BLaER1 (cell line): Measurements from ENCODE around the gene BCAS1.
A peak's percentile ranks its signal among the peaks of the same experiment; 100 is the strongest.

Experiments
- H3K27ac ChIP-seq: shearing (Covaris generic); formaldehyde crosslinking; 2 replicates; pipeline ENCODE4 v1.8.1; 2022
- H3K27me3 ChIP-seq: shearing (Covaris generic); formaldehyde crosslinking; 2 replicates; pipeline ENCODE4 v1.8.1; 2022
- H3K36me3 ChIP-seq: shearing (Covaris generic); formaldehyde crosslinking; 2 replicates; pipeline ENCODE4 v1.8.1; 2022
- H3K4me1 ChIP-seq: shearing (Covaris generic); formaldehyde crosslinking; 2 replicates; pipeline ENCODE4 v1.8.1; 2022
- H3K4me2 ChIP-seq: shearing (Covaris generic); formaldehyde crosslinking; 2 replicates; pipeline ENCODE4 v1.8.1; 2022
- H3K4me3 ChIP-seq: shearing (Covaris generic); formaldehyde crosslinking; 2 replicates; pipeline ENCODE4 v1.8.1; 2022
- H3K9ac ChIP-seq: shearing (Covaris generic); formaldehyde crosslinking; 2 replicates; pipeline ENCODE4 v1.8.1; 2022
- H3K9me3 ChIP-seq: shearing (Covaris generic); formaldehyde crosslinking; 2 replicates; pipeline ENCODE4 v1.8.1; 2022
- H4K20me1 ChIP-seq: shearing (Covaris generic); formaldehyde crosslinking; 2 replicates; pipeline ENCODE4 v1.8.1; 2022
- Cebpa-rat ChIP-seq: shearing (Covaris generic); IDR thresholded peaks from 2 replicates; pipeline ENCODE4 v1.8.1; 2022

The BCAS1 gene

GRCh38 chr20:53918020-53918311 is 152.4 kb downstream of the BCAS1 start:
- Histone ChIP-seq H3K4me1 (peaks cover 64% of the 10 kb centered on the region), H3K4me3 (no peak overlapping the region), H3K9me3 (no peaks in the 10 kb centered on the region), H3K9ac (no peak overlapping the region), H4K20me1 (no peaks in the 10 kb centered on the region), H3K27me3 (no peaks in the 10 kb centered on the region), H3K4me2 (peak overlapping the region; percentile 94; the same call in 1 of the 2 replicates), H3K27ac (0 out of 2 replicates have a peak overlapping the region, but pooled peaks have one; percentile 89), H3K36me3 (no peaks in the 10 kb centered on the region)
- no peak for TF ChIP-seq Cebpa-rat

- H3K27ac ChIP-seq, result peak overlapping the region; percentile 89
- peaks cover 58% of the 10 kb centered on the region for H3K4me1 ChIP-seq
- H3K4me3 ChIP-seq, result no peak overlapping the region
- no peak for TF ChIP-seq Cebpa-rat
- H3K27me3 ChIP-seq, result no peaks in the 10 kb centered on the region
- no peaks in the 10 kb centered on the region for H4K20me1 ChIP-seq
- H3K9ac ChIP-seq, result peak overlapping the region; percentile 36; the same call in 1 of the 2 replicates
- no peaks in the 10 kb centered on the region for H3K36me3 ChIP-seq
- H3K9me3 ChIP-seq, result no peaks in the 10 kb centered on the region
- H3K4me2 ChIP-seq, result peak overlapping the region; percentile 94
Observed at GRCh38 chr20:53917145-53918019, 153.0 kb downstream of the BCAS1 start.

GRCh38 chr20:53916173-53916512 is 154.3 kb downstream of the BCAS1 start:
- peak overlapping the region; percentile 87 for H3K9ac ChIP-seq

GRCh38 chr20:53915446-53916172 is 154.8 kb downstream of the BCAS1 start:
- no peak for TF ChIP-seq Cebpa-rat
- Histone ChIP-seq H4K20me1 (no peaks in the 10 kb centered on the region), H3K4me1 (peaks cover 47% of the 10 kb centered on the region)

More at GRCh38 chr20:53916173-53916512, 154.3 kb downstream of the BCAS1 start:
- H3K9me3 ChIP-seq, result peaks cover 6% of the 10 kb centered on the region
- H3K27ac ChIP-seq, result peak overlapping the region; percentile 89
- H3K4me3 ChIP-seq, result peak overlapping the region; percentile 74
- H4K20me1 ChIP-seq, result no peaks in the 10 kb centered on the region
- H3K4me1 ChIP-seq, result peaks cover 52% of the 10 kb centered on the region
- no peak for TF ChIP-seq Cebpa-rat
- H3K27me3 ChIP-seq, result no peaks in the 10 kb centered on the region
- 0 out of 2 replicates have a peak, but pooled peaks cover 2% of the 10 kb centered on the region for H3K36me3 ChIP-seq
- peak overlapping the region; percentile 94 for H3K4me2 ChIP-seq

DNA sequence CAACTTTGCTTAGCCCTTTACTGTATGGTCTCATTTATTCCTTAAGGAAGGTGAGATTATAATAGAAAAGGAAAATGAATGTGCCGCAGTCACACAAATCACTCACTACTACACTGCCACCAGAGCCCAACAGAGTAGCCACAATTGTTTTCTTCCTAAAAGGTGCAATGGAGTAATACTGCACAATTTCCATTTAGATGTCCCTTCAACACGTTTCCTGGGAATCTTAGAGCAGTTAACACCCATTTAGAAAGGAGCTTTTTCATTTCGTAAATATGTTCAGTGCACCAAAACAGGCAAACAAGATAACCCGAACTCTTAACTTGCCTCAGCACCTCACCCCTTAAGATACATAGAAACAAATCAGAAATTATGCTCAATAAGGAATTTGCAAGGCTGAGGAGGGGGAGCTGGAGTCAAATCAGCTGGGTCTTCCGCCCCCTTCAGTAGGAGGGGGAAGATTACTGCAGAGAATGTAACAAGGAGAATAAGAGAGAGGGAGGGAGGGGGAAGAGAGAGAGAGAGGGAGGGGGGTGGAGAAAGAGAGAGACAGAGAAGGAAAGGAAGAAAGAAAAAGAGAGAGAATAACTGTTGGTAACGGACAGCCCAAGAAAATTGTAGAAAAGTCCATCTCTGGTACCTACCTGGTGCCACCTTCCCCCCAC is 155.5 kb downstream of the BCAS1 start:
- no peak for TF ChIP-seq Cebpa-rat
- Histone ChIP-seq H3K4me2 (peak overlapping the region; percentile 94), H3K9ac (peak overlapping the region; percentile 87), H3K4me3 (peak overlapping the region; percentile 74), H3K9me3 (peaks cover 17% of the 10 kb centered on the region), H3K27ac (peak overlapping the region; percentile 89), H4K20me1 (no peaks in the 10 kb centered on the region), H3K4me1 (peaks cover 47% of the 10 kb centered on the region), H3K27me3 (no peaks in the 10 kb centered on the region), H3K36me3 (0 out of 2 replicates have a peak, but pooled peaks cover 5% of the 10 kb centered on the region)

More at GRCh38 chr20:53915446-53916172, 154.8 kb downstream of the BCAS1 start:
- 0 out of 2 replicates have a peak, but pooled peaks cover 5% of the 10 kb centered on the region for H3K36me3 ChIP-seq
- H3K27me3 ChIP-seq, result no peaks in the 10 kb centered on the region
- peaks cover 11% of the 10 kb centered on the region for H3K9me3 ChIP-seq
- H3K4me2 ChIP-seq, result peak overlapping the region; percentile 94
- peak overlapping the region; percentile 87 for H3K9ac ChIP-seq
- peak overlapping the region; percentile 89 for H3K27ac ChIP-seq
- H3K4me3 ChIP-seq, result peak overlapping the region; percentile 74

DNA sequence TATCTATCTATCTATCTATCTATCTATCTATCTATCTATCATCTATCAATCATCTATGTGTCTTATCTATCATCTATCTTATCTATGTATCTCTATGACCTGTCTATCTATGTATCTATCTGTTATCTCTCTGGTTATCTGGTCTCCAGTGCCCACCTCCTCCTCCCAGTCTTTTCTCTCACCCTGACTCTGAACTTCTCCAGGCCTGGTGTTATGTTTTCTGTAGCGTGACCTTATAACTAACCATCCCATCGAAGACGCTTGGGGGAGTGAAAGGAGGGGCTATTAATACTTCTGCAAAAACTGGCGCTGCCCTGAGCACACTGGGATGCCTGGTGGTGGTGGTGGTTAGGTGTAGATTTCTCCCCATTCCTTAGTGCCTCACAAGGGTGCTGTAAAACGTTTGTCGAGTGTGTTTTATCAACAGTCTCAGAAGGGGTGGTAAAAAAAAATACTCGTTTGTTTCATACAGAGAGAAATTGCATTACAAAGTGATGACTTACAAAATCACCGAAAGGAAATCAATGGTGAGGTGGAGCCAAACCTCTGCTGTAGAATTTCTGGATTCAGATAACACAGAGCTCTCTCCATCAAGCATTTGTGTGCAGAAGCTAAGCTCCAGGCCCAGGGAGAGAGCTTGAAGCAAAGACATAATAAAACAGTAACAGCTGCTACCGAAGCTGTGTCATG is 156.2 kb downstream of the BCAS1 start:
- no peak for TF ChIP-seq Cebpa-rat
- H3K4me1 ChIP-seq, result peaks cover 54% of the 10 kb centered on the region
- H3K36me3 ChIP-seq, result 0 out of 2 replicates have a peak, but pooled peaks cover 5% of the 10 kb centered on the region
- peaks cover 17% of the 10 kb centered on the region for H3K9me3 ChIP-seq
- peak overlapping the region; percentile 94 for H3K4me2 ChIP-seq
- no peak overlapping the region for H3K4me3 ChIP-seq
- no peak overlapping the region for H3K9ac ChIP-seq
- peak overlapping the region; percentile 89 for H3K27ac ChIP-seq
- no peaks in the 10 kb centered on the region for H3K27me3 ChIP-seq
- no peaks in the 10 kb centered on the region for H4K20me1 ChIP-seq

- peaks cover 66% of the 10 kb centered on the region for H3K4me1 ChIP-seq
- H3K27me3 ChIP-seq, result no peaks in the 10 kb centered on the region
- 0 out of 2 replicates have a peak, but pooled peaks cover 5% of the 10 kb centered on the region for H3K36me3 ChIP-seq
- H4K20me1 ChIP-seq, result no peaks in the 10 kb centered on the region
- no peak overlapping the region for H3K4me2 ChIP-seq
- H3K4me3 ChIP-seq, result no peak overlapping the region
- H3K9me3 ChIP-seq, result peaks cover 17% of the 10 kb centered on the region
- no peak overlapping the region for H3K9ac ChIP-seq
- H3K27ac ChIP-seq, result no peak overlapping the region
- TF ChIP-seq Cebpa-rat, result no peak
Observed at GRCh38 chr20:53911301-53911700, 159.1 kb downstream of the BCAS1 start.

- Histone ChIP-seq H3K4me2 (no peak overlapping the region), H3K9ac (no peak overlapping the region), H3K27me3 (no peaks in the 10 kb centered on the region), H3K36me3 (0 out of 2 replicates have a peak, but pooled peaks cover 5% of the 10 kb centered on the region), H4K20me1 (no peaks in the 10 kb centered on the region), H3K9me3 (peaks cover 17% of the 10 kb centered on the region), H3K4me3 (no peak overlapping the region), H3K4me1 (peaks cover 70% of the 10 kb centered on the region), H3K27ac (no peak overlapping the region)
- no peak for TF ChIP-seq Cebpa-rat
Observed at GRCh38 chr20:53910351-53911002, 159.9 kb downstream of the BCAS1 start.
